ENCODE measurements around the gene MAST2. TPM values are rescaled to one million over a fixed set of nuclear protein-coding genes. Genes with fewer than 3 reads are reported as not detected.

Gene MAST2
- total RNA-seq, 2 experiments from 2014 or later: 20.9 to 23.7 TPM

- H3K9me3 Mint-ChIP-seq: no peaks in the 10 kb centered on the region
- no peaks in the 10 kb centered on the region for H3K4me1 Mint-ChIP-seq
- H3K4me3 Mint-ChIP-seq: no peak overlapping the region
- POLR2A ChIA-PET: no interaction called here
- DNase-seq (no peak), ATAC-seq (ENCODE audit: low read depth) (no peak)
- H3K27me3 Mint-ChIP-seq: no peaks in the 10 kb centered on the region
- H3K27ac Mint-ChIP-seq: no peak overlapping the region
- H3K36me3 Mint-ChIP-seq: no peaks in the 10 kb centered on the region
These were observed 73.9 kb downstream of the MAST2 start for GRCh38 chr1:45877264-45877663.

- ATAC-seq (ENCODE audit: low read depth) (no peak), DNase-seq (no peak)
- H3K36me3 Mint-ChIP-seq: no peaks in the 10 kb centered on the region
- no peak overlapping the region for H3K4me3 Mint-ChIP-seq
- no peaks in the 10 kb centered on the region for H3K4me1 Mint-ChIP-seq
- POLR2A ChIA-PET: no interaction called here
- no peak overlapping the region for H3K27ac Mint-ChIP-seq
- no peaks in the 10 kb centered on the region for H3K9me3 Mint-ChIP-seq
- no peaks in the 10 kb centered on the region for H3K27me3 Mint-ChIP-seq
These were observed 76.6 kb downstream of the MAST2 start for GRCh38 chr1:45879885-45880598.

- Mint-ChIP-seq H3K27ac (no peak overlapping the region), H3K9me3 (no peaks in the 10 kb centered on the region), H3K27me3 (no peaks in the 10 kb centered on the region), H3K36me3 (no peaks in the 10 kb centered on the region), H3K4me1 (no peaks in the 10 kb centered on the region), H3K4me3 (no peak overlapping the region)
- DNase-seq (no peak), ATAC-seq (ENCODE audit: low read depth) (no peak)
- POLR2A ChIA-PET: no interaction called here
These were observed 77.5 kb downstream of the MAST2 start for GRCh38 chr1:45880930-45881329.

GRCh38 chr1:45883658-45884057 lies 80.2 kb downstream of the MAST2 start:
- no peak overlapping the region for H3K27ac Mint-ChIP-seq
- no peaks in the 10 kb centered on the region for H3K9me3 Mint-ChIP-seq
- H3K36me3 Mint-ChIP-seq: peaks cover 2% of the 10 kb centered on the region
- H3K4me1 Mint-ChIP-seq: no peaks in the 10 kb centered on the region
- DNase-seq: no peak
- ATAC-seq (ENCODE audit: low read depth): no peak
- H3K27me3 Mint-ChIP-seq: no peaks in the 10 kb centered on the region
- POLR2A ChIA-PET: no interaction called here
- no peak overlapping the region for H3K4me3 Mint-ChIP-seq

- ATAC-seq (ENCODE audit: low read depth): no peak
- DNase-seq: no peak
- Mint-ChIP-seq H3K27me3 (no peaks in the 10 kb centered on the region), H3K9me3 (no peaks in the 10 kb centered on the region), H3K27ac (no peak overlapping the region), H3K36me3 (peaks cover 4% of the 10 kb centered on the region), H3K4me1 (no peaks in the 10 kb centered on the region), H3K4me3 (no peak overlapping the region)
- POLR2A ChIA-PET: no interaction called here
These were observed 81.3 kb downstream of the MAST2 start for GRCh38 chr1:45884700-45885099.

GRCh38 chr1:45886229-45886628 lies 82.8 kb downstream of the MAST2 start:
- peaks cover 9% of the 10 kb centered on the region for H3K36me3 Mint-ChIP-seq
- no peaks in the 10 kb centered on the region for H3K9me3 Mint-ChIP-seq
- peaks cover 3% of the 10 kb centered on the region for H3K4me1 Mint-ChIP-seq
- no peak overlapping the region for H3K27ac Mint-ChIP-seq
- POLR2A ChIA-PET: no interaction called here
- no peaks in the 10 kb centered on the region for H3K27me3 Mint-ChIP-seq
- DNase-seq (no peak), ATAC-seq (ENCODE audit: low read depth) (no peak)
- H3K4me3 Mint-ChIP-seq: no peak overlapping the region

- DNase-seq (no peak), ATAC-seq (ENCODE audit: low read depth) (no peak)
- no peak overlapping the region for H3K4me3 Mint-ChIP-seq
- no peaks in the 10 kb centered on the region for H3K27me3 Mint-ChIP-seq
- H3K9me3 Mint-ChIP-seq: no peaks in the 10 kb centered on the region
- H3K36me3 Mint-ChIP-seq: peaks cover 9% of the 10 kb centered on the region
- H3K27ac Mint-ChIP-seq: no peak overlapping the region
- POLR2A ChIA-PET: no interaction called here
- peaks cover 3% of the 10 kb centered on the region for H3K4me1 Mint-ChIP-seq
These were observed 83.9 kb downstream of the MAST2 start for GRCh38 chr1:45887156-45887842.

GRCh38 chr1:45890078-45890477 lies 86.7 kb downstream of the MAST2 start:
- POLR2A ChIA-PET: no interaction called here
- Mint-ChIP-seq H3K9me3 (no peaks in the 10 kb centered on the region), H3K4me3 (no peak overlapping the region), H3K27ac (no peak overlapping the region), H3K36me3 (peaks cover 9% of the 10 kb centered on the region), H3K27me3 (no peaks in the 10 kb centered on the region), H3K4me1 (peaks cover 3% of the 10 kb centered on the region)
- DNase-seq: no peak
- ATAC-seq (ENCODE audit: low read depth): no peak

- H3K36me3 Mint-ChIP-seq: peaks cover 9% of the 10 kb centered on the region
- ATAC-seq (ENCODE audit: low read depth) (no peak), DNase-seq (no peak)
- H3K27me3 Mint-ChIP-seq: no peaks in the 10 kb centered on the region
- POLR2A ChIA-PET: interaction anchor here (0.6 kb wide), 1 partner anchor 822 kb away, joined by 3 read pairs; no protein-coding TSS in a partner anchor
- no peak overlapping the region for H3K4me3 Mint-ChIP-seq
- H3K27ac Mint-ChIP-seq: no peak overlapping the region
- H3K9me3 Mint-ChIP-seq: no peaks in the 10 kb centered on the region
- peaks cover 3% of the 10 kb centered on the region for H3K4me1 Mint-ChIP-seq
These were observed 87.7 kb downstream of the MAST2 start for GRCh38 chr1:45891087-45891486.

GRCh38 chr1:45892068-45892785 lies 88.8 kb downstream of the MAST2 start:
- Mint-ChIP-seq H3K4me3 (no peak overlapping the region), H3K9me3 (no peaks in the 10 kb centered on the region), H3K36me3 (peaks cover 9% of the 10 kb centered on the region), H3K27ac (no peak overlapping the region), H3K27me3 (no peaks in the 10 kb centered on the region), H3K4me1 (peaks cover 3% of the 10 kb centered on the region)
- no peak for ATAC-seq (ENCODE audit: low read depth)
- DNase-seq: no peak
- POLR2A ChIA-PET: no interaction called here

GRCh38 chr1:45894331-45894730 lies 90.9 kb downstream of the MAST2 start:
- Mint-ChIP-seq H3K27ac (no peak overlapping the region), H3K27me3 (no peaks in the 10 kb centered on the region), H3K4me3 (no peak overlapping the region), H3K36me3 (peaks cover 7% of the 10 kb centered on the region), H3K4me1 (peaks cover 3% of the 10 kb centered on the region), H3K9me3 (no peaks in the 10 kb centered on the region)
- ATAC-seq (ENCODE audit: low read depth) (no peak), DNase-seq (no peak)
- POLR2A ChIA-PET: no interaction called here

GRCh38 chr1:45894921-45895320 lies 91.5 kb downstream of the MAST2 start:
- Mint-ChIP-seq H3K27me3 (no peaks in the 10 kb centered on the region), H3K9me3 (no peaks in the 10 kb centered on the region), H3K4me3 (no peak overlapping the region), H3K4me1 (peaks cover 2% of the 10 kb centered on the region), H3K36me3 (peaks cover 6% of the 10 kb centered on the region), H3K27ac (no peak overlapping the region)
- POLR2A ChIA-PET: no interaction called here
- ATAC-seq (ENCODE audit: low read depth): no peak
- DNase-seq: no peak

GRCh38 chr1:45895406-45895805 lies 92.0 kb downstream of the MAST2 start:
- Mint-ChIP-seq H3K27me3 (no peaks in the 10 kb centered on the region), H3K9me3 (no peaks in the 10 kb centered on the region), H3K27ac (no peak overlapping the region), H3K36me3 (peaks cover 2% of the 10 kb centered on the region), H3K4me1 (peaks cover under 1% of the 10 kb centered on the region), H3K4me3 (no peak overlapping the region)
- POLR2A ChIA-PET: no interaction called here
- ATAC-seq (ENCODE audit: low read depth) (no peak), DNase-seq (no peak)

- peaks cover 4% of the 10 kb centered on the region for H3K9me3 Mint-ChIP-seq
- DNase-seq (no peak), ATAC-seq (ENCODE audit: low read depth) (no peak)
- H3K27ac Mint-ChIP-seq: no peak overlapping the region
- peaks cover 2% of the 10 kb centered on the region for H3K27me3 Mint-ChIP-seq
- H3K4me1 Mint-ChIP-seq: peaks cover 2% of the 10 kb centered on the region
- no peak overlapping the region for H3K4me3 Mint-ChIP-seq
- H3K36me3 Mint-ChIP-seq: peaks cover 4% of the 10 kb centered on the region
- POLR2A ChIA-PET: no interaction called here
These were observed 103.5 kb downstream of the MAST2 start for GRCh38 chr1:45906883-45907282.
